Measurements from ENCODE around the gene CTNNA3.

DNA sequence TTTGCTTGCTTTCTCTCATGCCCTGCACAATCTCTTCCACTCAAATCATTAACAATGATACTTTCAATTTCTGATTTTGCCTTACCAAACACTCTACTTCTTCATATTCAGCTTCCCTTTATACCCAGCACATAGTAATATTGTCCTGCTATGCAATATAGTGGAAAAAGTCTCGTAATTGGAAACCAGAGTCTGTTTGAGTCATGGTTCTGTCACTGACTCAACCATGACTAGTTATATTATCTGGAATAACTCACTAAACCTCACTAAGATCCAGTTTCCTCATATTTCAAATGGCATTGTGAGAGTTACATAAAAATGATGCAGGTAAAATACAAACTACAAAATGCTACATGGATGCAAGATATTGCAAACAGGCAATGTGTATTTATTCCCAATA, 868.6 kb downstream of the CTNNA3 start:
- TF ChIP-seq, protein P1, sequence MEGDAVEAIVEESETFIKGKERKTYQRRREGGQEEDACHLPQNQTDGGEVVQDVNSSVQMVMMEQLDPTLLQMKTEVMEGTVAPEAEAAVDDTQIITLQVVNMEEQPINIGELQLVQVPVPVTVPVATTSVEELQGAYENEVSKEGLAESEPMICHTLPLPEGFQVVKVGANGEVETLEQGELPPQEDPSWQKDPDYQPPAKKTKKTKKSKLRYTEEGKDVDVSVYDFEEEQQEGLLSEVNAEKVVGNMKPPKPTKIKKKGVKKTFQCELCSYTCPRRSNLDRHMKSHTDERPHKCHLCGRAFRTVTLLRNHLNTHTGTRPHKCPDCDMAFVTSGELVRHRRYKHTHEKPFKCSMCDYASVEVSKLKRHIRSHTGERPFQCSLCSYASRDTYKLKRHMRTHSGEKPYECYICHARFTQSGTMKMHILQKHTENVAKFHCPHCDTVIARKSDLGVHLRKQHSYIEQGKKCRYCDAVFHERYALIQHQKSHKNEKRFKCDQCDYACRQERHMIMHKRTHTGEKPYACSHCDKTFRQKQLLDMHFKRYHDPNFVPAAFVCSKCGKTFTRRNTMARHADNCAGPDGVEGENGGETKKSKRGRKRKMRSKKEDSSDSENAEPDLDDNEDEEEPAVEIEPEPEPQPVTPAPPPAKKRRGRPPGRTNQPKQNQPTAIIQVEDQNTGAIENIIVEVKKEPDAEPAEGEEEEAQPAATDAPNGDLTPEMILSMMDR (IDR thresholded peaks at IDR 0.05): no peak
- TF ChIP-seq TCF7L2 (IDR thresholded peaks at IDR 0.05; ENCODE audit: low read depth, low read length): no peak
- no peak for TF ChIP-seq REST (IDR thresholded peaks at IDR 0.05; ENCODE audit: insufficient read depth in 1 of 2, low read depth in 2 of 2, low read length in 1 of 2)
- no peak for TF ChIP-seq SIN3A (IDR thresholded peaks at IDR 0.05; ENCODE audit: borderline replicate concordance, insufficient read depth, low read depth, low read length)
